K562 (cell line): ENCODE results near the gene TBC1D17. TPM values are rescaled to one million over a fixed set of nuclear protein-coding genes. Genes with fewer than 3 reads are reported as not detected.

Experiments
- ARID2 ChIP-seq: fragments of 450-650 bp; IDR thresholded peaks from 2 replicates; pipeline ENCODE4 v1.6.1; 2017; ENCODE audit warnings: antibody characterized with exemption, mild to moderate bottlenecking
- ATF3 ChIP-seq, 2 experiments: fragments of 450-650 bp in 1 of 2; sonication (generic) in 1 of 2; formaldehyde crosslinking in 1 of 2; IDR thresholded peaks in 1 of 2; conservative IDR thresholded peaks in 1 of 2; 2 replicates each; pipeline versions ENCODE4 v1.6.1 to v1.8.1; 2016 to 2023; ENCODE audit warnings: mild to moderate bottlenecking in 2 of 2, moderate library complexity in 2 of 2, inconsistent platforms in 1 of 2, missing genetic modification reagents in 1 of 2
- CBFA2T3 ChIP-seq: fragments of 450-650 bp; IDR thresholded peaks from 2 replicates; pipeline ENCODE4 v1.6.1; 2017
- CC2D1A ChIP-seq: fragments of 450-650 bp; IDR thresholded peaks from 2 replicates; pipeline ENCODE4 v1.6.1; 2017; ENCODE audit warnings: mild to moderate bottlenecking
- CEBPB ChIP-seq: fragments of 450-650 bp; IDR thresholded peaks from 2 replicates; pipeline ENCODE4 v1.6.1; 2016; ENCODE audit warnings: missing genetic modification characterization, missing compliant biosample characterization
- CTCF ChIP-seq, 3 experiments: IDR thresholded peaks in 2 of 3; conservative IDR thresholded peaks in 1 of 3; 2 replicates each; pipeline ENCODE4 v1.5.1; 2011 to 2012; ENCODE audit warnings: low read length in 3 of 3, mild to moderate bottlenecking in 3 of 3, control low read depth in 2 of 3, improper control_type of control experiment in 1 of 3, inconsistent platforms in 1 of 3, low read depth in 1 of 3, mixed read lengths in 1 of 3, moderate library complexity in 1 of 3; ENCODE audit not compliant: insufficient read depth in 2 of 3
- DPF2 ChIP-seq: fragments of 450-650 bp; IDR thresholded peaks from 2 replicates; pipeline ENCODE4 v1.6.1; 2016
- ELK1 ChIP-seq: sonication (generic); formaldehyde crosslinking; IDR thresholded peaks from 2 replicates; pipeline ENCODE4 v1.8.1; 2022; ENCODE audit warnings: missing genetic modification reagents
- HOXB6 ChIP-seq: fragments of 250-450 bp; sonication (Bioruptor Pico); IDR thresholded peaks from 2 replicates; pipeline ENCODE4 v1.5.1; 2022; ENCODE audit warnings: mild to moderate bottlenecking, borderline replicate concordance
- KAT2B ChIP-seq: IDR thresholded peaks from one replicate; pipeline ENCODE4 v1.6.1; 2012; ENCODE audit warnings: low read depth, mild to moderate bottlenecking, control low read depth, inconsistent platforms, low read length, moderate library complexity
- NR2C2 ChIP-seq, 2 experiments: fragments of 200-800 bp in 1 of 2; sonication (Bioruptor generic) in 1 of 2; sonication (generic) in 1 of 2; formaldehyde crosslinking in 1 of 2; IDR thresholded peaks; 2 replicates each; pipeline versions ENCODE4 v1.6.1 to v1.8.0; 2016 to 2022; ENCODE audit warnings: mild to moderate bottlenecking in 1 of 2, missing compliant biosample characterization in 1 of 2, missing genetic modification characterization in 1 of 2, missing genetic modification reagents in 1 of 2
- PBX2 ChIP-seq, 2 experiments: IDR thresholded peaks in 1 of 2; conservative IDR thresholded peaks in 1 of 2; 2 replicates each; pipeline ENCODE4 v1.6.1; 2016; ENCODE audit warnings: low read depth in 2 of 2, mild to moderate bottlenecking in 1 of 2, missing compliant biosample characterization in 1 of 2, missing genetic modification characterization in 1 of 2, moderate library complexity in 1 of 2
- SIX5 ChIP-seq, 2 experiments: IDR thresholded peaks; 2 replicates each; pipeline ENCODE4 v1.6.1; 2011; ENCODE audit warnings: low read length in 2 of 2, borderline replicate concordance in 1 of 2, low read depth in 1 of 2, mild to moderate bottlenecking in 1 of 2, moderate library complexity in 1 of 2; ENCODE audit not compliant: insufficient read depth in 1 of 2
- SMARCA4 ChIP-seq: fragments of 450-650 bp; IDR thresholded peaks from 2 replicates; pipeline ENCODE4 v1.6.1; 2016
- ZNF57 ChIP-seq: fragments of 450-650 bp; formaldehyde crosslinking; IDR thresholded peaks from 2 replicates; pipeline ENCODE4 v1.4.0; 2020; ENCODE audit warnings: mild to moderate bottlenecking, moderate library complexity
- polyA plus RNA-seq, 8 experiments: library from polyadenylated mRNA; depleted of rRNA in 4 of 8; stranded (reverse) in 5 of 8; unstranded in 3 of 8; fragments of >200 nt; fragmentation: Nextera tagmentation in 2 of 8; fragmentation: Illumina TruSeq in 1 of 8; extraction: Ambion mirVana in 2 of 8; extraction: Trizol in 1 of 8; gene quantifications; 2 replicates each; pipeline versions ENCODE4 v1.2.1 to v1.2.3, GENCODE V29; 2011 to 2014; ENCODE audit warnings: inconsistent platforms in 1 of 8, missing spikeins in 1 of 8
- total RNA-seq, 7 experiments: library from RNA; depleted of rRNA in 6 of 7; stranded (reverse); fragments of >200 nt in 6 of 7; fragmentation: Illumina TruSeq in 2 of 7; extraction: Trizol in 2 of 7; gene quantifications; 2 replicates each; pipeline versions ENCODE4 v1.2.1 to v1.2.3, GENCODE V29; 2011 to 2021; ENCODE audit warnings: low replicate concordance in 1 of 7
- TF ChIP-seq, protein P1 (sequence below): fragments of 250-450 bp; sonication (Bioruptor Pico); IDR thresholded peaks from 2 replicates; pipeline ENCODE4 v1.5.0; 2020; ENCODE audit warnings: mild to moderate bottlenecking, borderline replicate concordance

TBC1D17 gene
- total and polyA plus RNA-seq, 9 of the 15 experiments (the other 6 are each of a cell fraction or from before 2014, with no cell fraction given): 0.42 to 16.0 (median 3.8) TPM

DNA sequence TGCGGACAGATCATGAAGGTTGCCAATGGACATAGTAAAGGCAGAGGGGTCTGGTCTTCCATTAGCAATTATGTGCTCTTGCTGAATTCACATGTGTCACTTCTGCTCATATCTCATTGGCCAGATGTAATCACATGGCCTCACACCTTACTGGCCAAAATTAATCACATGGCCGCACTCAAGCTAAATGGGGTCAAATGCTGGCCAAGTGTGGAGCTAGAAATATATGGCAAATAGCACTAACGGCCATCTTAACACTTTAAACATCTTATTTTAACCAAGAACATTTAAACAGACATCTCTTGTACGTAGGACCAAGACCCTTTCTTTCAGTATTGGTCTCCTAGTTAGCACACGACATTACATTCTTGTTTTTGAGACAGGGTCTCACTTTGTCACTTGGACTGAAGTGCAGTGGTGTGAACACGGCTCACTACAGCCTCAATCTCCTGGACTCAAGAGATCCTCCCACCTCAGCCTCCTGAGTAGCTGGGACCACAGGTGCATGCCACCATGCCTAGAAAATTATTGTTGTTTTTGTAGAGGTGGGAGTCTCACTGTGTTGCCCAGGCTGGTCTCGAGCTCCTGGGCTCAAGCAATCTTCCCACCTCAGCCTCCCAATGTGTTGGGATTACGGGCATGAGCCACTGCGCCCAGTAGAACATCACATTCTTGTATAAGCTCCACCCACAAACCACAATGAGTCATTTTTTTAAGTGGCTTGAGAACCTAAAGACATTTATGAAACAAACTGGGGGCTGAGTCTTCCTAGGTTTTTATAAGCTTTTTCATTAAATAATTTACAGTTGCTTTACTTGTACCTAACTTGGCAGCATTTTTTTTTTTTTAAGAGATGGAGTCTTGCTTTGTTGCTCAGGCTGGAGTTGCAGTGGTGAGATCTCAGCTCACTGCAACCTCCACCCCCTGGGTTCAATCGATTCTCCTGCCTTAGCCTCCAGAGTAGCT, 29.5 kb upstream of the TBC1D17 start (continued):
- TF ChIP-seq HOXB6 (CRISPR knock-in tag): no peak
- TF ChIP-seq CC2D1A: 0 out of 2 replicates have a peak, but pooled peaks have one; percentile 14
- TF ChIP-seq PBX2 (CRISPR knock-in tag; IDR thresholded peaks at IDR 0.05; ENCODE audit: low read depth): no peak
- TF ChIP-seq PBX2 (tag; conservative IDR thresholded peaks at IDR 0.05; ENCODE audit: low read depth): no peak
- TF ChIP-seq ARID2: no peak
- no peak for TF ChIP-seq ELK1
- TF ChIP-seq, protein P1, sequence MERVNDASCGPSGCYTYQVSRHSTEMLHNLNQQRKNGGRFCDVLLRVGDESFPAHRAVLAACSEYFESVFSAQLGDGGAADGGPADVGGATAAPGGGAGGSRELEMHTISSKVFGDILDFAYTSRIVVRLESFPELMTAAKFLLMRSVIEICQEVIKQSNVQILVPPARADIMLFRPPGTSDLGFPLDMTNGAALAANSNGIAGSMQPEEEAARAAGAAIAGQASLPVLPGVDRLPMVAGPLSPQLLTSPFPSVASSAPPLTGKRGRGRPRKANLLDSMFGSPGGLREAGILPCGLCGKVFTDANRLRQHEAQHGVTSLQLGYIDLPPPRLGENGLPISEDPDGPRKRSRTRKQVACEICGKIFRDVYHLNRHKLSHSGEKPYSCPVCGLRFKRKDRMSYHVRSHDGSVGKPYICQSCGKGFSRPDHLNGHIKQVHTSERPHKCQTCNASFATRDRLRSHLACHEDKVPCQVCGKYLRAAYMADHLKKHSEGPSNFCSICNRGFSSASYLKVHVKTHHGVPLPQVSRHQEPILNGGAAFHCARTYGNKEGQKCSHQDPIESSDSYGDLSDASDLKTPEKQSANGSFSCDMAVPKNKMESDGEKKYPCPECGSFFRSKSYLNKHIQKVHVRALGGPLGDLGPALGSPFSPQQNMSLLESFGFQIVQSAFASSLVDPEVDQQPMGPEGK: no peak
- TF ChIP-seq KAT2B: no peak
- TF ChIP-seq ZNF57: no peak
- peak; percentile 91 for TF ChIP-seq ATF3 (IDR thresholded peaks at IDR 0.05)
- no peak for TF ChIP-seq ATF3 (CRISPR knock-in tag; conservative IDR thresholded peaks at IDR 0.05)
- peak; percentile 85 for TF ChIP-seq SMARCA4
- TF ChIP-seq SIX5 (IDR thresholded peaks at IDR 0.05; ENCODE audit: borderline replicate concordance in 1 of 2, insufficient read depth in 1 of 2, low read depth in 1 of 2, low read length in 2 of 2): no peak
- peak; percentile 86 for TF ChIP-seq DPF2
- TF ChIP-seq CTCF (IDR thresholded peaks at IDR 0.05 in 2 of 3, conservative IDR thresholded peaks at IDR 0.05 in 1 of 3; ENCODE audit: insufficient read depth in 2 of 3, low read depth in 1 of 3, low read length in 3 of 3): no peak
- 0 out of 2 replicates have a peak, but pooled peaks have one; percentile 2 for TF ChIP-seq CBFA2T3
- TF ChIP-seq NR2C2 (CRISPR knock-in tag; IDR thresholded peaks at IDR 0.05): no peak
- 0 out of 2 replicates have a peak, but pooled peaks have one; percentile 6 for TF ChIP-seq NR2C2 (tag; IDR thresholded peaks at IDR 0.05)
- no peak for TF ChIP-seq CEBPB (tag)
